ENCODE results near the gene UBE2M. TPM values are rescaled to one million over a fixed set of nuclear protein-coding genes. Genes with fewer than 3 reads are reported as not detected.
A peak's percentile ranks its signal among the peaks of the same experiment; 100 is the strongest.
"Not testable (repeated sequence)": the region's sequence is repeated elsewhere in the genome, so short reads cannot be mapped to it uniquely, and the experiment has no call there.

UBE2M gene
- total RNA-seq, 1 donor from 2014 or later, result 175 TPM

GRCh38 chr19:58513213-58513693 lies 45.2 kb downstream of the UBE2M start:
- Mint-ChIP-seq H3K27ac (peak overlapping the region; percentile 93), H3K4me3 (peak overlapping the region; percentile 91), H3K9me3 (no peaks in the 10 kb centered on the region), H3K27me3 (no peaks in the 10 kb centered on the region), H3K36me3 (ENCODE audit: low read depth) (peaks cover 21% of the 10 kb centered on the region), H3K4me1 (peaks cover 27% of the 10 kb centered on the region)
- intact Hi-C loops (cut with micrococcal nuclease), result no loop called here
- peak; percentile 68 for DNase-seq

DNA sequence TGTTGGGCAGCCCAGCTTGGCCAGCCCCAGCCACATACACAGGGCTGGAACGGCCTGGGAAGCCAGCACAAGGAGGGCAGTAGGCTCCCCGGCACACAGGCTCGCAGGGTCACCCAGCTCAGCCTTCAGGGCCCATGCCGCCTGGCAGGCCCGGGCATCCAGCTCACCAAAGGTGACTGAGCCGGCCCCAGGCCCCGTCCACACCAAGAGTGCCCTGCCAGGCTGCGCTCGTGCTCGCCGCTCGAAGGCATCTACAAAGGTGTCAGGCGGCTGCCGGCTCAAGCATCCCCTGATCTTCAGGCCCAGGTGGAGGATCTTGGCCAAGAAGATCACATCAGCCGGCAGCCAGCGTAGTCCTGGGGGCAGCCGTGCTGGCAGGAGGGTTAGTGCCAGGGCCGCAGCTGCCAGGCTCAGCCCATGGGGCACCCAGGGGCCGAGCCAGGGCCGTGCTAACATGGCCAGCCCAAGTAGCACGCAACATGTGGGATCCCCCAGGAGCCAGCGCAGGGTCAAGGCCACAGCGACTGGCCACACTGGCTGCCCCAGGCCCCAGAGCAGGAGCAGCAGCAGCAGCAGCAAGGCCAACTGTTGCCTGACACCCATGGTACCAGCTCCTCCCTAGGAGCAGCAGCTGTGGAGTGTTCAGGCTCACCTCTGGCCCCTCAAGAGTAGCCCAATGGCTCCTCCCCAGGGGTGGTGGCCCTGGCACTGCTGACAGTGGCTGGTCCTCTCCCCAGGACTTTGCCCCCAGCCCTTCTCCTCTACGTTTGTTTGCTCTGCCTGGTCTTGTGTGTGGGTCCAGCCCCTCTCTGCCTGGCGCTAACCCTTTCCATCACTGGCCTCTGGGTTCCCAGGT lies 46.8 kb downstream of the UBE2M start, which contains the start of gene SLC27A5:
TSS of gene SLC27A5 (minus strand) at position 640 of the 856 bp plus-strand sequence. CDS start at position 603, 37 bp downstream.
- no peak for DNase-seq
- intact Hi-C loops (cut with micrococcal nuclease), result no loop called here
- Mint-ChIP-seq H3K36me3 (ENCODE audit: low read depth) (peaks cover 21% of the 10 kb centered on the region), H3K27ac (peak within 1 kb of the TSS; percentile 45), H3K9me3 (no peaks in the 10 kb centered on the region), H3K27me3 (no peaks in the 10 kb centered on the region), H3K4me3 (no peak within 1 kb of the TSS), H3K4me1 (peaks cover 21% of the 10 kb centered on the region)

DNA sequence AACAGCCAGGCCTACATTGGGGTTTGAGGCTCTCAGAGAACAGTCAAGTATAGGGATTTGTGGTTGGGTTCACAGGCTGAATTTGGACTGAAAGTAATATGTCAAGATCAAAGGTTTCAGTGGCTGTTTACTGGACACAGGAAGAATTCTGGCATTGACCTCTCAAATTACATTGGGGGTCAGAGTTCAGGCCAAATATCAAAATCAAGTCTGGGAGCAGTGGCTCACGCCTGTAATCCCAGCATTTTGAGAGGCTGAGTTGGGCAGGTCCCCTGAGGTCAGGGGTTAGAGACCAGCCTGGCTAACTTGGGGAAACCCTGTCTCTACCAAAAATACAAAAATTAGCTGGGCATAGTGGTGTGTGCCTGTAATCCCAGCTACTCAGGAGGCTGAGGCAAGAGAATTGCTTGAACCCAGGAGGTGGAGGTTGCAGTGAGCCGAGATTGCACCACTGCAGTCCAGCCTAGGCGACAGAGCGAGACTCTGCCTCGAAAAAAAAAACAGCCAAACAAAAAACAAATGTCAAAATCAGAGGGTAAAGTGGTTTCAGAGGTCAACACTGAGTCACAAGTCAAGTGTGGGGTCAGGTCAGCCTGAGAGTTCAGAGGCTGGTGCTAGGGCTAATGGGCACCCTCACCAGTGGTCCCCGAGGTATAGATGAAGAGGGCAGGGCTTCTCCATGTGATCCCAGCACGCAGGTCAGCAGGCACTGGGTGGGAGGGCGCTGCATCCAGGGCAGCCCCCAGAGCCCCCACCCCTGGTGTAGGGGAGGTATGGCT lies 48.1 kb downstream of the UBE2M start:
- Mint-ChIP-seq H3K36me3 (ENCODE audit: low read depth) (peaks cover 11% of the 10 kb centered on the region), H3K4me3 (no peak overlapping the region), H3K9me3 (no peaks in the 10 kb centered on the region), H3K27me3 (no peaks in the 10 kb centered on the region), H3K4me1 (peaks cover 12% of the 10 kb centered on the region), H3K27ac (no peak overlapping the region)
- no peak for DNase-seq
- intact Hi-C loops (cut with micrococcal nuclease), result no loop called here

DNA sequence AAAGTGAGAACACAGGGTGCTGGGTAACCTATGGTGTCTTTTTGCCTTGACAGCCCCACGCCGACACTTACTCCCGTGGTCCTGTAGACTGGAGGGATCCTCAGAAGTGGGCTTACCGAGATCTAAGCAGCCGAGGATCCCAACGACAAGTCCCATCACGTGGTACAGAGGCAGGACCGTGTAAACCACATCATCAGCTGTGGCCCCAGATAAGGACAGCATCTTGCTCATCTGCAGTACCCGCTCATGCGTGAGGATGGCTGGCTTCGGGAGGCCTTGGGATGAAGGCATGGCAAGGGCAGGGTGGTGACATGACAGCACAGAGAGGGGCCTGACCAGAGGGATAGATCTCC lies 48.7 kb downstream of the UBE2M start:
- Mint-ChIP-seq H3K9me3 (no peaks in the 10 kb centered on the region), H3K27me3 (no peaks in the 10 kb centered on the region), H3K27ac (no peak overlapping the region), H3K36me3 (ENCODE audit: low read depth) (peaks cover 8% of the 10 kb centered on the region), H3K4me1 (peaks cover 10% of the 10 kb centered on the region), H3K4me3 (no peak overlapping the region)
- no peak for DNase-seq
- intact Hi-C loops (cut with micrococcal nuclease), result no loop called here

DNA sequence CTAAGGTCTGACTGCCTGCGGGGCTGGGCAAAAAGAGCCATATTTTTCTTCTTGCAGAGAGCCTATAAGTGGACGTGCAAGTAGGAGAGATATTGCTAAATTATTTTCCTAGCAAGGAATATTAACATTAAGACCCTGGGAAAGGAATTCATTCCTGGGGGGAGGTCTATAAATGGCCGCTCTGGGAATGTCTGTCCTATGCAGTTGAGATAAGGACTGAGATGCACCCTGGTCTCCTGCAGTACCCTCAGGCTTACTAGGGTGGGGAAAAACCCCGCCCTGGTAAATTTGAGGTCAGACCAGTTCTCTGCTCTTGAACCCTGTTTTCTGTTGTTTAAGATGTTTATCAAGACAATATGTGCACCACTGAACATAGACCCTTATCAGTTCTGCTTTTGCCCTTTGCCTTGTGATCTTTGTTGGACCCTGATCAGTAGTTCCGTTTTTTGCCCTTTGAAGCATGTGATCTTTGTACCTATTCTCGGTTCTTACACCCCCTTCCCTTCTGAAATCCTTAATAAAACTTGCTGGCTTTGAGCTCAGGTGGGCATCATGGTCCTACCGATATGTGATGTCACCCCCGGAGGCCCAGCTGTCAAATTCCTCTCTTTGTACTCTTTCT lies 50.7 kb downstream of the UBE2M start:
- H3K27ac Mint-ChIP-seq; intact Hi-C loops (cut with micrococcal nuclease); H3K36me3 Mint-ChIP-seq (ENCODE audit: low read depth); H3K9me3 Mint-ChIP-seq; H3K27me3 Mint-ChIP-seq; DNase-seq; H3K4me3 Mint-ChIP-seq; H3K4me1 Mint-ChIP-seq: not testable (repeated sequence)

Other genes starting within 250 kb of the UBE2M start
- 4.2 and 4.6 TPM in 2 replicates for gene ZSCAN22, start 231.6 kb downstream of the UBE2M start, total RNA-seq
- gene A1BG, start 205.1 kb downstream of the UBE2M start, total RNA-seq, result 7.6 and 7.7 TPM in 2 replicates
- 0.79 and 1.1 TPM in 2 replicates for gene ZNF497, start 195.9 kb downstream of the UBE2M start, total RNA-seq
- gene ZNF837, start 177.6 kb downstream of the UBE2M start, total RNA-seq, result 0.89 and 1.1 TPM in 2 replicates
- gene RPS5, start 171.3 kb downstream of the UBE2M start, total RNA-seq, result 1,286 and 1,288 TPM in 2 replicates
- gene RNF225, start 163.0 kb downstream of the UBE2M start, total RNA-seq, result 0.54 and 1.1 TPM in 2 replicates
- 17.4 and 17.7 TPM in 2 replicates for gene ZNF584, start 150.0 kb downstream of the UBE2M start, total RNA-seq
- 3.6 and 3.8 TPM in 2 replicates for gene ZNF132, start 118.5 kb downstream of the UBE2M start, total RNA-seq
- 14.4 and 15.2 TPM in 2 replicates for gene ZNF324B, start 107.0 kb downstream of the UBE2M start, total RNA-seq
- gene ZNF324, start 91.5 kb downstream of the UBE2M start, total RNA-seq, result 13.6 and 14.7 TPM in 2 replicates
- 6.3 and 6.8 TPM in 2 replicates for gene ZNF446, start 82.3 kb downstream of the UBE2M start, total RNA-seq
- 24.6 and 27.0 TPM in 2 replicates for gene SLC27A5, start 46.6 kb downstream of the UBE2M start, total RNA-seq
- 16.8 and 17.5 TPM in 2 replicates for gene ZBTB45, start 38.8 kb downstream of the UBE2M start, total RNA-seq
- 689 and 698 TPM in 2 replicates for gene TRIM28, start 14.5 kb downstream of the UBE2M start, total RNA-seq
- 108 and 114 TPM in 2 replicates for gene CHMP2A, start 3.5 kb downstream of the UBE2M start, total RNA-seq
- 21.6 and 23.7 TPM in 2 replicates for gene MZF1, start 14.7 kb upstream of the UBE2M start, total RNA-seq